Prostate gland (tissue), 2 donors: ENCODE measurements around the gene IL15RA. TPM values are rescaled to one million over a fixed set of nuclear protein-coding genes. Genes with fewer than 3 reads are reported as not detected.
"Not testable (repeated sequence)": the region's sequence is repeated elsewhere in the genome, so short reads cannot be mapped to it uniquely, and the experiment has no call there.

Source experiments
- DNase-seq: peaks from one replicate; pipeline ENCODE4 v3.0.0-alpha.2; 2019; ENCODE audit warnings: low spot score
- H3K27ac ChIP-seq, 2 donors: fragments of 200-600 bp; sonication (generic); 2 replicates each; pipeline ENCODE4 v1.5.1; 2017 to 2019
- H3K27me3 ChIP-seq: fragments of 200-600 bp; sonication (generic); replicated peaks from 2 replicates; pipeline ENCODE4 v1.5.1; 2019; ENCODE audit not compliant: insufficient read depth
- H3K36me3 ChIP-seq, 2 donors: fragments of 200-600 bp; sonication (generic); 1 replicate in 1 of 2; 2 replicates in 1 of 2; pipeline versions ENCODE4 v1.5.1 to v1.8.1; 2017 to 2019
- H3K4me1 ChIP-seq: fragments of 200-600 bp; sonication (generic); replicated peaks from 2 replicates; pipeline ENCODE4 v1.5.1; 2019
- H3K4me3 ChIP-seq, 2 donors: fragments of 200-600 bp; sonication (generic); 2 replicates each; pipeline ENCODE4 v1.5.1; 2017 to 2019
- H3K9me3 ChIP-seq: fragments of 200-600 bp; sonication (generic); 2 replicates; pipeline ENCODE4 v1.5.1; 2017
- POLR2A ChIP-seq: fragments of 450-650 bp; IDR thresholded peaks from one replicate; pipeline ENCODE4 v1.6.1; 2016; ENCODE audit warnings: antibody characterized with exemption, mild to moderate bottlenecking
- POLR2AphosphoS5 ChIP-seq: sonication (generic); formaldehyde crosslinking; IDR thresholded peaks from one replicate; pipeline ENCODE4 v1.6.1; 2017; ENCODE audit warnings: antibody characterized with exemption
- WGBS: methylation state at CpG from one replicate; pipeline ENCODE4 v1.1.5; 2018; 5-methylcytosine and 5-hydroxymethylcytosine counted together
- intact Hi-C: fragments of 100-400 bp; cut with DNase I; formaldehyde crosslinking; loops from one replicate; pipeline ENCODE4 v1.14.2; 2022
- total RNA-seq, 2 donors: library from RNA; depleted of rRNA; stranded (reverse); fragments of >200 nt; gene quantifications; one replicate each; pipeline ENCODE4 v1.1.0, GENCODE V29; 2016
- TF ChIP-seq, protein P1 (sequence below), 4 experiments: fragments of 200-600 bp in 2 of 4; fragments of 450-650 bp in 2 of 4; sonication (generic) in 2 of 4; IDR thresholded peaks; 1 replicate in 3 of 4; 2 replicates in 1 of 4; pipeline ENCODE4 v1.5.1; 2016 to 2019; ENCODE audit warnings: antibody characterized with exemption in 4 of 4, mild to moderate bottlenecking in 2 of 4, moderate library complexity in 2 of 4

IL15RA gene
- total RNA-seq, 2 donors from 2014 or later, result 11.7 to 18.5 TPM

- TF ChIP-seq POLR2A (no peak), POLR2AphosphoS5 (no peak)
- TF ChIP-seq, protein P1, sequence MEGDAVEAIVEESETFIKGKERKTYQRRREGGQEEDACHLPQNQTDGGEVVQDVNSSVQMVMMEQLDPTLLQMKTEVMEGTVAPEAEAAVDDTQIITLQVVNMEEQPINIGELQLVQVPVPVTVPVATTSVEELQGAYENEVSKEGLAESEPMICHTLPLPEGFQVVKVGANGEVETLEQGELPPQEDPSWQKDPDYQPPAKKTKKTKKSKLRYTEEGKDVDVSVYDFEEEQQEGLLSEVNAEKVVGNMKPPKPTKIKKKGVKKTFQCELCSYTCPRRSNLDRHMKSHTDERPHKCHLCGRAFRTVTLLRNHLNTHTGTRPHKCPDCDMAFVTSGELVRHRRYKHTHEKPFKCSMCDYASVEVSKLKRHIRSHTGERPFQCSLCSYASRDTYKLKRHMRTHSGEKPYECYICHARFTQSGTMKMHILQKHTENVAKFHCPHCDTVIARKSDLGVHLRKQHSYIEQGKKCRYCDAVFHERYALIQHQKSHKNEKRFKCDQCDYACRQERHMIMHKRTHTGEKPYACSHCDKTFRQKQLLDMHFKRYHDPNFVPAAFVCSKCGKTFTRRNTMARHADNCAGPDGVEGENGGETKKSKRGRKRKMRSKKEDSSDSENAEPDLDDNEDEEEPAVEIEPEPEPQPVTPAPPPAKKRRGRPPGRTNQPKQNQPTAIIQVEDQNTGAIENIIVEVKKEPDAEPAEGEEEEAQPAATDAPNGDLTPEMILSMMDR (IDR thresholded peaks at IDR 0.05), result no peak
- H3K4me3 ChIP-seq, result no peak overlapping the region
- no peaks in the 10 kb centered on the region for H3K27me3 ChIP-seq
- no peaks in the 10 kb centered on the region for H3K36me3 ChIP-seq
- no peaks in the 10 kb centered on the region for H3K9me3 ChIP-seq
- H3K27ac ChIP-seq, result no peak overlapping the region
- intact Hi-C loops, result no loop called here
- H3K4me1 ChIP-seq, result no peaks in the 10 kb centered on the region
- WGBS, result 88% methylated on average over 29 of the region's 29 CpGs
- no peak for DNase-seq
These were observed 15.8 kb downstream of the IL15RA start for GRCh38 chr10:5961405-5962100.

DNA sequence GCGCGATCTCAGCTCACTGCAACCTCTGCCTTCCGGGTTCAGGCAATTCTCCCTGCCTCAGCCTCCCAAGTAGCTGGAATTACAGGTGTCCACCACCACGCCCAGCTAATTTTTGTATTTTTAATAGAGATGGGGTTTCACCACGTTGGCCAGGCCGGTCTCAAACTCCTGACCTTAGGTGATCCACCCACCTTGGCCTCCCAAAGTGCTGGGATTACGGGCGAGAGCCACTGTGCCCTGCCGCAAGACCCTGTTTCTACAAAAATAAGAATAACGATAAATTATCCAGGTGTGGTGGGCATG lies 16.4 kb downstream of the IL15RA start:
- H3K36me3 ChIP-seq, intact Hi-C loops, DNase-seq: not testable (repeated sequence)

DNA sequence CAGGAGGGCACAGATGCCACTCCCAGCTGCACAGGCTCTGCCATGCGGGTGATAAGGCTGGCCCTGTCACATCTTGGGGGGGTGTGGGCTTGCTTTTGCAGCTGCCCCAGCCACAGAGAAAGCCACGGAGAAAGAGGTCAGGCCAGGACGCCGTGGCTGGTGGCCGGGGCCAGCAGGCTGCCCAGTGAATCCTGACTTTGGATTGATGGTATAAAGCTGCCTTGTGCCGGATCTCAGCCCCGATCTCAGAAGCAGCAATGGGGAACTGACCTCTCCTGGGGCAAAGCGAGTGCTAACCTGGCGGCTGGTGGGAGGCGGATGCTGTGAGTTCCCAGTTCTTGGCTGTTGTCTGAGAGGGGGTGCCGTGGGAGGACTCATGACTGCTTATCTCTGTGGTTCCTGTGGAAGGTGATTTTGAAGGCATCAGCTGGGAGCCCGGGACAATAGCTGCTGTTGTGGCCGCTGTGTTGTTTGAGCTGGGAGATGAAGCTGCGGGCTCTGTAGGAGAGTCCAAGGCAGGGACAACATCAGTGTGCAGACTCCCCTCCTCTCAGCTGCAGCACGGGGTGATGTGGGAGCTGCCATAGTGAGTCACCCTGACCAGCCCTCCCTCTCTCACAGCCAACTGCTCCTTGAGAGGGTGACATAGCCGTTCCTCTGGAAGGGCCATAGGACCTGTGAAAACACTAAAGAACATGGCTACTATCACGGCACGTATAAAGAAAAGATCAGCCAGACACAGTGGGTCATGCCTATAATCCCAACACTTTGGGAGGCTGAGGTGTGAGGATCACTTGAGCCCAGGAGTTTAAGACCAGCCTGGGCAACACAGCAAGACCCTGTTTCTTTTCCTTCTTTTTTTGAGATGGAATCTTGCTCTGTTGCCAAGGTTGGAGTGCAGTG lies 17.0 kb downstream of the IL15RA start:
- DNase-seq, result no peak
- Histone ChIP-seq H3K4me3 (no peak overlapping the region), H3K27me3 (no peaks in the 10 kb centered on the region), H3K4me1 (no peaks in the 10 kb centered on the region), H3K27ac (no peak overlapping the region), H3K9me3 (no peaks in the 10 kb centered on the region), H3K36me3 (no peaks in the 10 kb centered on the region)
- TF ChIP-seq POLR2AphosphoS5, result no peak
- TF ChIP-seq POLR2A, result no peak
- TF ChIP-seq, protein P1 (IDR thresholded peaks at IDR 0.05), result no peak
- WGBS, result 87% methylated on average over 18 of the region's 18 CpGs
- intact Hi-C loops, result no loop called here

More for the DNA sequence above, 16.4 kb downstream of the IL15RA start:
- not testable (repeated sequence) for H3K9me3 ChIP-seq, H3K4me3 ChIP-seq, H3K4me1 ChIP-seq, H3K27me3 ChIP-seq, H3K27ac ChIP-seq
- WGBS, result 89% methylated on average over 10 of the region's 10 CpGs

GRCh38 chr10:5959581-5960069 lies 17.7 kb downstream of the IL15RA start:
- no peak overlapping the region for H3K4me3 ChIP-seq
- no peaks in the 10 kb centered on the region for H3K27me3 ChIP-seq
- DNase-seq, result no peak
- H3K27ac ChIP-seq, result no peak overlapping the region
- intact Hi-C loops, result no loop called here
- TF ChIP-seq, protein P1 (IDR thresholded peaks at IDR 0.05), result no peak
- TF ChIP-seq POLR2AphosphoS5 (no peak), POLR2A (no peak)
- H3K36me3 ChIP-seq, result no peaks in the 10 kb centered on the region
- H3K4me1 ChIP-seq, result no peaks in the 10 kb centered on the region
- no peaks in the 10 kb centered on the region for H3K9me3 ChIP-seq
- WGBS, result 80% methylated on average over 10 of the region's 10 CpGs

DNA sequence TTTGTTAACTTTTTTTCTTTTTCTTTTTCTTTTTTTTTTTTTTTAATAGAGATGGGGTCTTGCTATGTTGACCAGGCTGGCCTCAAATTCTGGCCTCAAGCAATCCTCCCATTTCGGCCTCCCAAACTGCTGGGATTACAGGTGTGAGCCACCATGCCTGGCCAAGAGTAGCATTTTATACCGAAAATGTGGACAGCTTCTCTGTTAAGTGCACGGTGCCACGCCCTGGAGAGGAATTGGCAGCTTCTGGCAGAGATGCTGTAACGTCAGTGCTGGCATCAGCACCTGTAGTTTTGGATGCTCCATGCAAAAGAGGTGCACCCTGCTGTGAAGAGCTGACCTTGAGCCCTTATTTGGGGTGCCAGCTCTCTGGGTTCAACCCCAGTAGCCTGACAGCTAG lies 18.2 kb downstream of the IL15RA start:
- intact Hi-C loops, result no loop called here
- no peaks in the 10 kb centered on the region for H3K27me3 ChIP-seq
- no peaks in the 10 kb centered on the region for H3K36me3 ChIP-seq
- H3K27ac ChIP-seq, result no peak overlapping the region
- no peak overlapping the region for H3K4me3 ChIP-seq
- TF ChIP-seq POLR2A, result no peak
- TF ChIP-seq, protein P1 (IDR thresholded peaks at IDR 0.05), result no peak
- no peak for TF ChIP-seq POLR2AphosphoS5
- no peaks in the 10 kb centered on the region for H3K9me3 ChIP-seq
- no peak for DNase-seq
- 90% methylated on average over 5 of the region's 5 CpGs for WGBS
- H3K4me1 ChIP-seq, result no peaks in the 10 kb centered on the region
